Vagina (tissue), 2 donors: ENCODE results near the gene HUNK. TPM values are rescaled to one million over a fixed set of nuclear protein-coding genes. Genes with fewer than 3 reads are reported as not detected.

Source experiments
- DNase-seq, 2 donors: peaks; one replicate each; pipeline ENCODE4 v3.0.0-alpha.2; 2017; ENCODE audit errors: extremely low spot score in 2 of 2
- H3K27ac ChIP-seq: fragments of 200-600 bp; sonication (generic); one replicate; pipeline ENCODE4 v1.5.1; 2019
- H3K27me3 ChIP-seq: fragments of 200-600 bp; sonication (generic); one replicate; pipeline ENCODE4 v1.5.1; 2019
- H3K36me3 ChIP-seq, 2 donors: fragments of 200-600 bp; sonication (generic); one replicate each; pipeline ENCODE4 v1.5.1; 2017 to 2019
- H3K4me1 ChIP-seq: fragments of 200-600 bp; sonication (generic); one replicate; pipeline ENCODE4 v1.5.1; 2019
- H3K4me3 ChIP-seq, 2 donors: fragments of 200-600 bp; sonication (generic); 1 replicate in 1 of 2; 2 replicates in 1 of 2; pipeline ENCODE4 v1.5.1; 2016 to 2019
- H3K9me3 ChIP-seq: fragments of 200-600 bp; sonication (generic); one replicate; pipeline ENCODE4 v1.5.1; 2019
- POLR2A ChIP-seq, 2 donors: fragments of 450-650 bp; IDR thresholded peaks; one replicate each; pipeline ENCODE4 v1.6.1; 2017; ENCODE audit warnings: antibody characterized with exemption in 2 of 2, mild to moderate bottlenecking in 2 of 2, moderate library complexity in 2 of 2
- POLR2AphosphoS5 ChIP-seq, 2 donors: sonication (generic); formaldehyde crosslinking; IDR thresholded peaks; one replicate each; pipeline ENCODE4 v1.9.0; 2017; ENCODE audit warnings: antibody characterized with exemption in 2 of 2, mild to moderate bottlenecking in 2 of 2, low read depth in 1 of 2; ENCODE audit not compliant: insufficient read depth in 1 of 2
- intact Hi-C: fragments of 100-400 bp; cut with DNase I; formaldehyde crosslinking; loops from one replicate; pipeline ENCODE4 v1.15.1; 2023
- total RNA-seq: library from RNA; depleted of rRNA; stranded (reverse); fragments of >200 nt; gene quantifications from one replicate; pipeline ENCODE4 v1.2.3, GENCODE V29; 2016
- TF ChIP-seq, protein P1 (sequence below), 3 experiments: fragments of 450-650 bp in 2 of 3; fragments of 200-600 bp in 1 of 3; sonication (generic) in 1 of 3; IDR thresholded peaks; one replicate each; pipeline ENCODE4 v1.5.1; 2017 to 2019; ENCODE audit warnings: antibody characterized with exemption in 3 of 3, mild to moderate bottlenecking in 2 of 3, moderate library complexity in 2 of 3

Gene HUNK
- total RNA-seq, 1 donor from 2014 or later: 0.74 TPM

DNA sequence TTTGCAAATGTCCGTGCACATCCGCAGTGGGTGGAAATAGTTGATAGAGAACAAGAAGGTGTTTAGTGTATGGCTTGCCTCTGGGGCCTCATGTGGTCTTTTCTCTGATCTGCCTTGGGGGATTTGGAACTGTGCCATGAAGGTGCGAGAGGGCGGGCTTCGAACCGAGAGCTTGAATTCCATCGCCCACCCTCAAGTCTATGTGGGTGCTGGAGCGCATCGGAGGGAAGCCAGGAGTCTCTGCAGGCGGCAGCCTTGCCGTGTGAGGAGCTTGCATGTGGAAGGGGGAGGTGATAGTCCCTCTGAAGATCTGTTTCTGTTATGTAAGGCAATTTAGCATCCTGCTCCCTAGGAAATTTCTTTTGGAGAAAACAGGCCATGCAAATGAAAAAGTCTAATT lies 119.6 kb downstream of the HUNK start:
- intact Hi-C loops: no loop called here
- H3K4me3 ChIP-seq: no peak overlapping the region
- no peaks in the 10 kb centered on the region for H3K9me3 ChIP-seq
- no peaks in the 10 kb centered on the region for H3K36me3 ChIP-seq
- H3K4me1 ChIP-seq: peaks cover 5% of the 10 kb centered on the region
- no peak for TF ChIP-seq POLR2AphosphoS5 (IDR thresholded peaks at IDR 0.05; ENCODE audit: insufficient read depth in 1 of 2, low read depth in 1 of 2)
- H3K27ac ChIP-seq: no peak overlapping the region
- DNase-seq: no peak
- H3K27me3 ChIP-seq: no peaks in the 10 kb centered on the region

DNA sequence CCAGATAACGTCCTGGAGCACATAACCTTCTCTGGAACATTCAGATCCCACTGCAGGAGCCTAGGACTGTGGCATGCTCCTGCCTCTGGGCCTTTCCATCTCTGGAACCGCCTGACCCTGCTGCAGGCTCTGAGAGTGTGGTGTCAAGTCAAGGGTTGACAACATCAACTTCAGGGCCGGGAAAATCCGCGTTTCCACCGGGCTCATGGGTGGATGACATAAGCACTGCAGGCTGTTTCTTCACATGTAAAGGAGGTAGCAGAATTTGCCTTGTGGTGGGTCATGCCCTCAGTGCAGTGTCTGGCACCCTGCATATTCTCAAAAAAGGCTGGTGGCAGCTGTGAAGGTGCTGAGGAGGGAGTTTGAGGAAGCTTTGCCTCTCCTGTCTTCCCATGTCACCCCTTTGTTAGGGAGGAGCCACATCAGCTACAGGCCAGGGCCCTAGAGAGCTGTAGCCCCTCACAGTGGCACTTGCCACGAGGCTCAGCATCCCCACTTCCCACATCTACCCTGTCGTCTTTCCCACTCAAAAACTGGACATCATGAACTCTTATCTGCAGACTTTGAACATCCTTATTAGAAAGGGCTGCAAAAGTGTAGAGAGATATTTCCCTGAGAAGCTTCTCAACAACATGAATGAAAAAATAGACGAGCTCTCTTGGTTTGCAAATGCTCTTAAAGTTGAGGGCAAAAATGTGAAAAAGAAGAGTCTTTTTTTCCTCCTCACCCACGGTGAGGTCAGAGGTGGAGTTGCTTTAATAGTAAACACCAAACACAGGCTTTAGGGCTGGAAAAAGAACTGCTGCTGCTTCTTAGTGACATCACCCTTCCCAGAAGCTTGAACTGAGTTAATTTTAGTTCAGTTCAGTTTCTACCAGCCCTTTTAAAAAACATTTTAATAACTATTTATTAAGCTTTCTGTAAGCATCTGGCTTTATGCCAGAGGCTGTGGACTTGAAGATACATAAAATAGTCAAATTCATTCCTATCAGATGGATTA lies 121.3 kb downstream of the HUNK start:
- TF ChIP-seq, protein P1, sequence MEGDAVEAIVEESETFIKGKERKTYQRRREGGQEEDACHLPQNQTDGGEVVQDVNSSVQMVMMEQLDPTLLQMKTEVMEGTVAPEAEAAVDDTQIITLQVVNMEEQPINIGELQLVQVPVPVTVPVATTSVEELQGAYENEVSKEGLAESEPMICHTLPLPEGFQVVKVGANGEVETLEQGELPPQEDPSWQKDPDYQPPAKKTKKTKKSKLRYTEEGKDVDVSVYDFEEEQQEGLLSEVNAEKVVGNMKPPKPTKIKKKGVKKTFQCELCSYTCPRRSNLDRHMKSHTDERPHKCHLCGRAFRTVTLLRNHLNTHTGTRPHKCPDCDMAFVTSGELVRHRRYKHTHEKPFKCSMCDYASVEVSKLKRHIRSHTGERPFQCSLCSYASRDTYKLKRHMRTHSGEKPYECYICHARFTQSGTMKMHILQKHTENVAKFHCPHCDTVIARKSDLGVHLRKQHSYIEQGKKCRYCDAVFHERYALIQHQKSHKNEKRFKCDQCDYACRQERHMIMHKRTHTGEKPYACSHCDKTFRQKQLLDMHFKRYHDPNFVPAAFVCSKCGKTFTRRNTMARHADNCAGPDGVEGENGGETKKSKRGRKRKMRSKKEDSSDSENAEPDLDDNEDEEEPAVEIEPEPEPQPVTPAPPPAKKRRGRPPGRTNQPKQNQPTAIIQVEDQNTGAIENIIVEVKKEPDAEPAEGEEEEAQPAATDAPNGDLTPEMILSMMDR (IDR thresholded peaks at IDR 0.05): no peak
- TF ChIP-seq POLR2A (IDR thresholded peaks at IDR 0.05): no peak
- TF ChIP-seq POLR2AphosphoS5 (IDR thresholded peaks at IDR 0.05; ENCODE audit: insufficient read depth in 1 of 2, low read depth in 1 of 2): no peak
- intact Hi-C loops: no loop called here
- no peak overlapping the region for H3K4me3 ChIP-seq
- no peaks in the 10 kb centered on the region for H3K36me3 ChIP-seq
- no peaks in the 10 kb centered on the region for H3K27me3 ChIP-seq
- H3K9me3 ChIP-seq: no peaks in the 10 kb centered on the region
- peaks cover 5% of the 10 kb centered on the region for H3K4me1 ChIP-seq
- DNase-seq: no peak
- no peak overlapping the region for H3K27ac ChIP-seq

DNA sequence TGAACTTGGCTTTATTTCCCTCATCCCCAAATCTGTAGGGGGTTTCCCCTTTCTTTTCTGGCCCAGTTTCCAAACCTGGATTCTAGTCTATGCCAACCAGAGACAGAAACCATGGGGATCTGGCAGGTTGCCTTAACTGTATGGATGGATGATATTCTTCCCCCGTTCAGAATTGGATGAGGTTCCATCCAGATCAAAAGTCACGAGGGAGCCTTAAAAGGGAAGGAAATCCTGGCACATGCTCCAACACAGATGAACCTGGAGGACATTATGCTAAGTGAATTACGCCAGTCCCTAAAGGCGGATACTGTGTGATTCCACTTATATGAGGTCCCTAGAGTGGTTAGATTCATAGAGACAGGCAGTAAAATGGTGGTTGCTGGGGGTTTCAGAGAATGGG lies 124.4 kb downstream of the HUNK start:
- no peaks in the 10 kb centered on the region for H3K36me3 ChIP-seq
- peaks cover 5% of the 10 kb centered on the region for H3K4me1 ChIP-seq
- intact Hi-C loops: no loop called here
- H3K9me3 ChIP-seq: no peaks in the 10 kb centered on the region
- no peak for DNase-seq
- H3K4me3 ChIP-seq: no peak overlapping the region
- H3K27ac ChIP-seq: no peak overlapping the region
- H3K27me3 ChIP-seq: no peaks in the 10 kb centered on the region
- no peak for TF ChIP-seq POLR2AphosphoS5 (IDR thresholded peaks at IDR 0.05; ENCODE audit: insufficient read depth in 1 of 2, low read depth in 1 of 2)
- TF ChIP-seq POLR2A (IDR thresholded peaks at IDR 0.05): no peak
- TF ChIP-seq, protein P1 (IDR thresholded peaks at IDR 0.05): no peak

DNA sequence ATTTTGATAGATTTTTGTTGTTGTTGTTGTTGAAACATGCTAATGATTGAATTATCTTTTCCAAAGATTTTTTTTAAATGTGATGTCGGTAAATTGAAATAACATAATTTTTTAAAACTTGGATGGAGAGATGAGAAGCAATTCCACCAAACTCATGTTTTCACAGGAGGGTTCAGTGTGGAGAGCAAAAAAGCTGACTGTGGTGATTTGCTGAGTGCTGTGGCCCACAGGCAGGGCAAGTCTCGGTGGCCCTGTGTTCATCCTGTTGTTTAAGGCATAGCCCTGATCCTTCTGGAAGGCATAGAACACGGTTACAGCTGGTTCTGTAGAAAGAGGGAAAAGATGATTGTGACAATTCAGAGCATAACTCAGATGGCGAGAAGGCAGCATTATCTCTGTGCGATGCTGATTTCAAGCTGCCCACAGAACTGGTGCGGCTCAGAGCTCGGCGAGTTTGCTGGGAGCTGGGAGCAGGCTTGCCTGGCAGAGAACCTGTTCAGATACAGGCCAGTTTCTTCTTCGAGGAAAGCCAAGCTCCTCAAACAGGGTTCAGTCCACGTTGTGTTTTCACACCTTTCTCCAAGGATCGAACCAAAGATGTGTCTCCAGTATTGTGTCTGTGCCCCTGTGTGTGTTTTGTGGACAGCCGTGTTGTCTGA lies 127.1 kb downstream of the HUNK start:
- Histone ChIP-seq H3K9me3 (no peaks in the 10 kb centered on the region), H3K36me3 (no peaks in the 10 kb centered on the region), H3K4me1 (peaks cover 5% of the 10 kb centered on the region), H3K4me3 (no peak overlapping the region), H3K27ac (no peak overlapping the region), H3K27me3 (no peaks in the 10 kb centered on the region)
- intact Hi-C loops: no loop called here
- TF ChIP-seq, protein P1 (IDR thresholded peaks at IDR 0.05): no peak
- no peak for TF ChIP-seq POLR2A (IDR thresholded peaks at IDR 0.05)
- TF ChIP-seq POLR2AphosphoS5 (IDR thresholded peaks at IDR 0.05; ENCODE audit: insufficient read depth in 1 of 2, low read depth in 1 of 2): no peak
- no peak for DNase-seq

DNA sequence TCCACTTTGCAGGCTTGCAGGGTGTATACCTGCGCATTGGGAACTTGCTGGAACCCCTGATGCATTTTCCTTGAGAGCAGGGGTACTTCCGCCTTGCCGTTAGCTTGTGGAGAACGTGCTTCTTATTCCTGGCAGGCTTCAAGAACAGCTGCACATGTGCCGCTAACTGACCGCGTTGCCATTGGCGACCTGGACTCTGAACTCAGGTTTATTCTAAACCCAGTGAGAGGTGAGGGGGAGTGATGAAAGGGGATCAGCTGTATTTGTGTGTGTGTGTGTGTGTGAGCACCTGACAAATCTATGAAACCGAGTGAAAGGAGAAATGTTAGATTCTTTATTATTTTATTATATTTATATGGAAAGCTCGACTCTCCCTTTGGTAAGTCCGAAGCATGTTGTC lies 128.6 kb downstream of the HUNK start:
- H3K9me3 ChIP-seq: no peaks in the 10 kb centered on the region
- H3K27ac ChIP-seq: no peak overlapping the region
- no peaks in the 10 kb centered on the region for H3K27me3 ChIP-seq
- no peaks in the 10 kb centered on the region for H3K36me3 ChIP-seq
- H3K4me1 ChIP-seq: peaks cover 5% of the 10 kb centered on the region
- DNase-seq: no peak
- intact Hi-C loops: no loop called here
- TF ChIP-seq POLR2AphosphoS5 (IDR thresholded peaks at IDR 0.05; ENCODE audit: insufficient read depth in 1 of 2, low read depth in 1 of 2) (no peak), POLR2A (IDR thresholded peaks at IDR 0.05) (no peak)
- TF ChIP-seq, protein P1 (IDR thresholded peaks at IDR 0.05): no peak
- H3K4me3 ChIP-seq: no peak overlapping the region
